ENCODE data around the gene SUMO3.

SUMO3 gene

GRCh38 chr21:44805859-44806258 is 12.0 kb downstream of the SUMO3 start:
- H3K4me3 ChIP-seq: no peak overlapping the region
- peaks cover 63% of the 10 kb centered on the region for H3K36me3 ChIP-seq (ENCODE audit: insufficient read depth, low read length)
- H3K27ac ChIP-seq: no peak overlapping the region
- DNase-seq (ENCODE audit: low read depth, low spot score): no peak
- no peak for TF ChIP-seq POLR2AphosphoS5 (IDR thresholded peaks at IDR 0.05; ENCODE audit: borderline replicate concordance, low read depth, low read length)
- no peak for TF ChIP-seq FOXP2 (optimal IDR thresholded peaks at IDR 0.05; ENCODE audit: control extremely low read depth, extremely low read length, insufficient read depth)
- TF ChIP-seq EZH2 (IDR thresholded peaks at IDR 0.05): no peak
- no peak overlapping the region for H3K9ac ChIP-seq (ENCODE audit: insufficient read length)
- no peaks in the 10 kb centered on the region for H3K9me3 ChIP-seq (ENCODE audit: low read depth, low read length)

GRCh38 chr21:44805226-44805625 is 12.6 kb downstream of the SUMO3 start:
- Histone ChIP-seq H3K4me3 (no peak overlapping the region), H3K36me3 (ENCODE audit: insufficient read depth, low read length) (peaks cover 69% of the 10 kb centered on the region), H3K27ac (no peak overlapping the region), H3K9ac (ENCODE audit: insufficient read length) (no peak overlapping the region), H3K9me3 (ENCODE audit: low read depth, low read length) (no peaks in the 10 kb centered on the region)
- no peak for TF ChIP-seq FOXP2 (optimal IDR thresholded peaks at IDR 0.05; ENCODE audit: control extremely low read depth, extremely low read length, insufficient read depth)
- TF ChIP-seq EZH2 (IDR thresholded peaks at IDR 0.05): no peak
- no peak for TF ChIP-seq POLR2AphosphoS5 (IDR thresholded peaks at IDR 0.05; ENCODE audit: borderline replicate concordance, low read depth, low read length)
- no peak for DNase-seq (ENCODE audit: low read depth, low spot score)

GRCh38 chr21:44804762-44805161 is 13.1 kb downstream of the SUMO3 start:
- no peak overlapping the region for H3K9ac ChIP-seq (ENCODE audit: insufficient read length)
- H3K9me3 ChIP-seq (ENCODE audit: low read depth, low read length): no peaks in the 10 kb centered on the region
- TF ChIP-seq EZH2 (IDR thresholded peaks at IDR 0.05) (no peak), FOXP2 (optimal IDR thresholded peaks at IDR 0.05; ENCODE audit: control extremely low read depth, extremely low read length, insufficient read depth) (no peak), POLR2AphosphoS5 (IDR thresholded peaks at IDR 0.05; ENCODE audit: borderline replicate concordance, low read depth, low read length) (no peak)
- no peak overlapping the region for H3K27ac ChIP-seq
- no peak overlapping the region for H3K4me3 ChIP-seq
- DNase-seq (ENCODE audit: low read depth, low spot score): no peak
- peaks cover 67% of the 10 kb centered on the region for H3K36me3 ChIP-seq (ENCODE audit: insufficient read depth, low read length)

- H3K9me3 ChIP-seq (ENCODE audit: low read depth, low read length): no peaks in the 10 kb centered on the region
- no peak overlapping the region for H3K9ac ChIP-seq (ENCODE audit: insufficient read length)
- no peak for DNase-seq (ENCODE audit: low read depth, low spot score)
- H3K4me3 ChIP-seq: no peak overlapping the region
- TF ChIP-seq EZH2 (IDR thresholded peaks at IDR 0.05) (no peak), POLR2AphosphoS5 (IDR thresholded peaks at IDR 0.05; ENCODE audit: borderline replicate concordance, low read depth, low read length) (peak; percentile 48; the same call in 1 of the 2 replicates), FOXP2 (optimal IDR thresholded peaks at IDR 0.05; ENCODE audit: control extremely low read depth, extremely low read length, insufficient read depth) (no peak)
- peak overlapping the region; percentile 54; the same call in 1 of the 2 replicates for H3K27ac ChIP-seq
- H3K36me3 ChIP-seq (ENCODE audit: insufficient read depth, low read length): peaks cover 68% of the 10 kb centered on the region
Observed at GRCh38 chr21:44803651-44804050, 14.2 kb downstream of the SUMO3 start.

GRCh38 chr21:44802396-44803153 is 15.3 kb downstream of the SUMO3 start:
- Histone ChIP-seq H3K9me3 (ENCODE audit: low read depth, low read length) (no peaks in the 10 kb centered on the region), H3K36me3 (ENCODE audit: insufficient read depth, low read length) (peaks cover 74% of the 10 kb centered on the region), H3K27ac (peak overlapping the region; percentile 81; the same call in 1 of the 2 replicates), H3K4me3 (peak overlapping the region; percentile 89), H3K9ac (ENCODE audit: insufficient read length) (peak overlapping the region; percentile 98)
- no peak for DNase-seq (ENCODE audit: low read depth, low spot score)
- no peak for TF ChIP-seq POLR2AphosphoS5 (IDR thresholded peaks at IDR 0.05; ENCODE audit: borderline replicate concordance, low read depth, low read length)
- TF ChIP-seq FOXP2 (optimal IDR thresholded peaks at IDR 0.05; ENCODE audit: control extremely low read depth, extremely low read length, insufficient read depth): no peak
- TF ChIP-seq EZH2 (IDR thresholded peaks at IDR 0.05): no peak

GRCh38 chr21:44801468-44802395 is 16.1 kb downstream of the SUMO3 start, which contains the start of gene UBE2G2:
TSS of gene UBE2G2 (minus strand) at chr21:44801820. CDS start at chr21:44801748, 72 bp downstream.
- H3K9ac ChIP-seq (ENCODE audit: insufficient read length): peak within 1 kb of the TSS; percentile 98
- no peak for DNase-seq (ENCODE audit: low read depth, low spot score)
- H3K4me3 ChIP-seq: peak within 1 kb of the TSS; percentile 89
- no peak for TF ChIP-seq EZH2 (IDR thresholded peaks at IDR 0.05)
- peak; percentile 93 for TF ChIP-seq POLR2AphosphoS5 (IDR thresholded peaks at IDR 0.05; ENCODE audit: borderline replicate concordance, low read depth, low read length)
- peak; percentile 21 for TF ChIP-seq FOXP2 (optimal IDR thresholded peaks at IDR 0.05; ENCODE audit: control extremely low read depth, extremely low read length, insufficient read depth)
- peaks cover 71% of the 10 kb centered on the region for H3K36me3 ChIP-seq (ENCODE audit: insufficient read depth, low read length)
- peak within 1 kb of the TSS; percentile 81 for H3K27ac ChIP-seq
- no peaks in the 10 kb centered on the region for H3K9me3 ChIP-seq (ENCODE audit: low read depth, low read length)

GRCh38 chr21:44800971-44801467 is 16.8 kb downstream of the SUMO3 start:
- peaks cover 73% of the 10 kb centered on the region for H3K36me3 ChIP-seq (ENCODE audit: insufficient read depth, low read length)
- no peaks in the 10 kb centered on the region for H3K9me3 ChIP-seq (ENCODE audit: low read depth, low read length)
- H3K27ac ChIP-seq: peak overlapping the region; percentile 81
- no peak for DNase-seq (ENCODE audit: low read depth, low spot score)
- TF ChIP-seq POLR2AphosphoS5 (IDR thresholded peaks at IDR 0.05; ENCODE audit: borderline replicate concordance, low read depth, low read length) (no peak), EZH2 (IDR thresholded peaks at IDR 0.05) (no peak), FOXP2 (optimal IDR thresholded peaks at IDR 0.05; ENCODE audit: control extremely low read depth, extremely low read length, insufficient read depth) (no peak)
- H3K9ac ChIP-seq (ENCODE audit: insufficient read length): peak overlapping the region; percentile 98
- H3K4me3 ChIP-seq: peak overlapping the region; percentile 89

GRCh38 chr21:44800103-44800502 is 17.8 kb downstream of the SUMO3 start:
- TF ChIP-seq FOXP2 (optimal IDR thresholded peaks at IDR 0.05; ENCODE audit: control extremely low read depth, extremely low read length, insufficient read depth) (no peak), EZH2 (IDR thresholded peaks at IDR 0.05) (no peak)
- DNase-seq (ENCODE audit: low read depth, low spot score): peak; percentile 48
- Histone ChIP-seq H3K36me3 (ENCODE audit: insufficient read depth, low read length) (peaks cover 74% of the 10 kb centered on the region), H3K9ac (ENCODE audit: insufficient read length) (peak overlapping the region; percentile 98), H3K27ac (peak overlapping the region; percentile 81), H3K4me3 (peak overlapping the region; percentile 89), H3K9me3 (ENCODE audit: low read depth, low read length) (no peaks in the 10 kb centered on the region)

All from SK-N-MC (cell line).